ENCODE data around the gene LDHA. TPM values are rescaled to one million over a fixed set of nuclear protein-coding genes. Genes with fewer than 3 reads are reported as not detected.
A peak's percentile ranks its signal among the peaks of the same experiment; 100 is the strongest.

Gene LDHA
- total and polyA plus RNA-seq, 9 of the 15 experiments (the other 6 are each of a cell fraction or from before 2014, with no cell fraction given), result 535 to 3,001 (median 926) TPM

DNA sequence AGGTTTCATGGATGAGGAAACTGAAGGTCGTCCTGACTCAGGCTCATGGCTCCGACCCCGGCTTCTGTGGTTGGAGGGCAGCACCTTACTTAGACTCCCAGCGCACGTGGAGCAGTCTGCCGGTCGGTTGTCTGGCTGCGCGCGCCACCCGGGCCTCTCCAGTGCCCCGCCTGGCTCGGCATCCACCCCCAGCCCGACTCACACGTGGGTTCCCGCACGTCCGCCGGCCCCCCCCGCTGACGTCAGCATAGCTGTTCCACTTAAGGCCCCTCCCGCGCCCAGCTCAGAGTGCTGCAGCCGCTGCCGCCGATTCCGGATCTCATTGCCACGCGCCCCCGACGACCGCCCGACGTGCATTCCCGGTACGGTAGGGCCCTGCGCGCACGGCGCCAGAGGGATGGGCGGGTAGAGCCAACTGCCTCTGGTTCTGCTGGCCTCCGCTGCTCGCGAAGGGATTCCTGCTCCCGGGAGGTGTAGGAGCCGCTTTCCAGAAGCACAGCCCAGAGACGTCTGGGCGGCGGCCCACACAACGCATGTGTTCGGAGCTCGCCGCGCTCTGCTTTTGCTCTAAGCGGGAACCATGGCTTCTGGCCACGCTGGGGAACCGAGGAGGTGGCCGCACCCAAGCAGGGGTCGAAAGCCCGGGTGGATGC is at the start of gene LDHA (continued):
- TF ChIP-seq, protein P1, sequence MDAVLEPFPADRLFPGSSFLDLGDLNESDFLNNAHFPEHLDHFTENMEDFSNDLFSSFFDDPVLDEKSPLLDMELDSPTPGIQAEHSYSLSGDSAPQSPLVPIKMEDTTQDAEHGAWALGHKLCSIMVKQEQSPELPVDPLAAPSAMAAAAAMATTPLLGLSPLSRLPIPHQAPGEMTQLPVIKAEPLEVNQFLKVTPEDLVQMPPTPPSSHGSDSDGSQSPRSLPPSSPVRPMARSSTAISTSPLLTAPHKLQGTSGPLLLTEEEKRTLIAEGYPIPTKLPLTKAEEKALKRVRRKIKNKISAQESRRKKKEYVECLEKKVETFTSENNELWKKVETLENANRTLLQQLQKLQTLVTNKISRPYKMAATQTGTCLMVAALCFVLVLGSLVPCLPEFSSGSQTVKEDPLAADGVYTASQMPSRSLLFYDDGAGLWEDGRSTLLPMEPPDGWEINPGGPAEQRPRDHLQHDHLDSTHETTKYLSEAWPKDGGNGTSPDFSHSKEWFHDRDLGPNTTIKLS (IDR thresholded peaks at IDR 0.05; ENCODE audit: borderline replicate concordance, low read depth), result peak; percentile 72; the same call in 1 of the 2 replicates
- peak; percentile 93 for TF ChIP-seq ATF6 (CRISPR knock-in tag; IDR thresholded peaks at IDR 0.05)
- peak in 1 of 2 experiments; percentile 92; a peak in 2 of 4 replicates for TF ChIP-seq TEAD1 (CRISPR knock-in tag; IDR thresholded peaks at IDR 0.05)
- peak; percentile 90 for TF ChIP-seq GTF2F1 (IDR thresholded peaks at IDR 0.05; ENCODE audit: low read depth, low read length)
- TF ChIP-seq, protein P2, sequence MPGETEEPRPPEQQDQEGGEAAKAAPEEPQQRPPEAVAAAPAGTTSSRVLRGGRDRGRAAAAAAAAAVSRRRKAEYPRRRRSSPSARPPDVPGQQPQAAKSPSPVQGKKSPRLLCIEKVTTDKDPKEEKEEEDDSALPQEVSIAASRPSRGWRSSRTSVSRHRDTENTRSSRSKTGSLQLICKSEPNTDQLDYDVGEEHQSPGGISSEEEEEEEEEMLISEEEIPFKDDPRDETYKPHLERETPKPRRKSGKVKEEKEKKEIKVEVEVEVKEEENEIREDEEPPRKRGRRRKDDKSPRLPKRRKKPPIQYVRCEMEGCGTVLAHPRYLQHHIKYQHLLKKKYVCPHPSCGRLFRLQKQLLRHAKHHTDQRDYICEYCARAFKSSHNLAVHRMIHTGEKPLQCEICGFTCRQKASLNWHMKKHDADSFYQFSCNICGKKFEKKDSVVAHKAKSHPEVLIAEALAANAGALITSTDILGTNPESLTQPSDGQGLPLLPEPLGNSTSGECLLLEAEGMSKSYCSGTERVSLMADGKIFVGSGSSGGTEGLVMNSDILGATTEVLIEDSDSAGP (CRISPR knock-in tag; IDR thresholded peaks at IDR 0.05), result peak; percentile 72; the same call in 1 of the 2 replicates
- TF ChIP-seq RFX5 (IDR thresholded peaks at IDR 0.05; ENCODE audit: low read depth, low read length), result no peak
- TF ChIP-seq HINFP (tag; conservative IDR thresholded peaks at IDR 0.05; ENCODE audit: low read depth), result peak; percentile 85
- TF ChIP-seq KDM5B (IDR thresholded peaks at IDR 0.05; ENCODE audit: insufficient replicate concordance, low read depth, low read length), result peak; percentile 98
- TF ChIP-seq E2F5 (CRISPR knock-in tag; IDR thresholded peaks at IDR 0.05), result 0 out of 2 replicates have a peak, but pooled peaks have one; percentile 18
- 0 out of 2 replicates have a peak, but pooled peaks have one; percentile 26 for TF ChIP-seq ELF1 (tag; IDR thresholded peaks at IDR 0.05)
- TF ChIP-seq ZNF586 (CRISPR knock-in tag; conservative IDR thresholded peaks at IDR 0.05), result no peak
- TF ChIP-seq MLLT1 (IDR thresholded peaks at IDR 0.05), result peak; percentile 42 to 62; a peak in 1 of 4 replicates
- TF ChIP-seq, protein P3, sequence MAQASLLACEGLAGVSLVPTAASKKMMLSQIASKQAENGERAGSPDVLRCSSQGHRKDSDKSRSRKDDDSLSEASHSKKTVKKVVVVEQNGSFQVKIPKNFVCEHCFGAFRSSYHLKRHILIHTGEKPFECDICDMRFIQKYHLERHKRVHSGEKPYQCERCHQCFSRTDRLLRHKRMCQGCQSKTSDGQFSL (CRISPR knock-in tag; IDR thresholded peaks at IDR 0.05), result peak; percentile 100
- TF ChIP-seq, protein P3 (tag; IDR thresholded peaks at IDR 0.05), result peak in 1 of 2 experiments; percentile 96; a peak in 2 of 4 replicates
